Esophagus (tissue), 2 donors: ENCODE data around the gene TRPT1. TPM values are rescaled to one million over a fixed set of nuclear protein-coding genes. Genes with fewer than 3 reads are reported as not detected.

ENCODE experiments used
- polyA plus RNA-seq, 2 donors: library from polyadenylated mRNA; stranded (reverse); fragments of 200-250 nt; gene quantifications; one replicate each; pipeline ENCODE4 v1.2.3, GENCODE V29; 2013
- donor health status: healthy with polysubstance abuse.
- donor health status: Bipolar disorder and iron deficiency.

Gene TRPT1
- polyA plus RNA-seq, 2 donors = 44.9 to 61.1 TPM

Other genes with a start within 250 kb of the TRPT1 start
- 10 to 100 TPM; 54.6 to 91.5 TPM for gene OTUB1, start 239.7 kb downstream of the TRPT1 start, polyA plus RNA-seq
- gene FLRT1, start 190.3 kb downstream of the TRPT1 start, polyA plus RNA-seq = under 1 TPM; 0.04 to 0.08 TPM
- 10 to 100 TPM; 25.6 to 75.6 TPM for gene MACROD1, start 60.1 kb downstream of the TRPT1 start, polyA plus RNA-seq
- 10 to 100 TPM; 60.0 to 69.4 TPM for gene STIP1, start 40.0 kb downstream of the TRPT1 start, polyA plus RNA-seq
- 1 to 10 TPM; 4.4 to 5.8 TPM for gene FERMT3, start 19.5 kb downstream of the TRPT1 start, polyA plus RNA-seq
- 10 to 100 TPM; 49.5 to 55.1 TPM for gene NUDT22, start 88 bp upstream of the TRPT1 start, polyA plus RNA-seq
- gene DNAJC4, start 4.4 kb upstream of the TRPT1 start, polyA plus RNA-seq = 10 to 100 TPM; 31.2 to 53.7 TPM
- gene VEGFB, start 8.4 kb upstream of the TRPT1 start, polyA plus RNA-seq = 10 to 100 TPM; 34.6 to 48.1 TPM
- gene FKBP2, start 14.9 kb upstream of the TRPT1 start, polyA plus RNA-seq = 100 to 1,000 TPM; 119 to 202 TPM
- 100 to 1,000 TPM; 211 to 349 TPM for gene PPP1R14B, start 20.8 kb upstream of the TRPT1 start, polyA plus RNA-seq
- gene PLCB3, start 25.3 kb upstream of the TRPT1 start, polyA plus RNA-seq = 10 to 100 TPM; 24.6 to 37.4 TPM
- 10 to 100 TPM; 57.4 to 64.8 TPM for gene BAD, start 58.5 kb upstream of the TRPT1 start, polyA plus RNA-seq
- gene GPR137, start 59.7 kb upstream of the TRPT1 start, polyA plus RNA-seq = 10 to 100 TPM; 18.6 to 22.7 TPM
- gene KCNK4, start 65.1 kb upstream of the TRPT1 start, polyA plus RNA-seq = not detected
- gene CATSPERZ, start 74.2 kb upstream of the TRPT1 start, polyA plus RNA-seq = under 1 TPM; 0.37 to 0.39 TPM
- 10 to 100 TPM; 63.7 to 85.4 TPM for gene ESRRA, start 79.3 kb upstream of the TRPT1 start, polyA plus RNA-seq
- gene TRMT112, start 91.4 kb upstream of the TRPT1 start, polyA plus RNA-seq = 100 to 1,000 TPM; 201 to 211 TPM
- gene PRDX5, start 91.9 kb upstream of the TRPT1 start, polyA plus RNA-seq = 100 to 1,000 TPM; 442 to 808 TPM
- 10 to 100 TPM; 11.2 to 33.3 TPM for gene CCDC88B, start 114.0 kb upstream of the TRPT1 start, polyA plus RNA-seq
- 10 to 100 TPM; 28.5 to 31.2 TPM for gene RPS6KA4, start 133.0 kb upstream of the TRPT1 start, polyA plus RNA-seq